IPS-20b (cell line): ENCODE results near the gene BAIAP2.

Experiments
- H3K27ac ChIP-seq: one replicate; pipeline ENCODE4 v1.5.1; 2013; ENCODE audit warnings: low read length
- H3K27me3 ChIP-seq: 2 replicates; pipeline ENCODE4 v1.6.1; 2013; ENCODE audit warnings: mild to moderate bottlenecking, low read length, inconsistent platforms; ENCODE audit not compliant: insufficient read depth
- H3K36me3 ChIP-seq: 2 replicates; pipeline ENCODE4 v1.6.1; 2013; ENCODE audit warnings: low read depth, mild to moderate bottlenecking, inconsistent platforms, low read length, moderate library complexity; ENCODE audit not compliant: insufficient read depth
- H3K4me1 ChIP-seq: 2 replicates; pipeline ENCODE4 v1.6.1; 2013; ENCODE audit warnings: mild to moderate bottlenecking, control low read depth, inconsistent platforms, low read length, moderate library complexity; ENCODE audit not compliant: insufficient read depth
- H3K4me3 ChIP-seq: 2 replicates; pipeline ENCODE4 v1.5.1; 2013; ENCODE audit warnings: mild to moderate bottlenecking, low read length, inconsistent platforms
- H3K9ac ChIP-seq: 2 replicates; pipeline ENCODE4 v1.6.1; 2013; ENCODE audit warnings: low read depth, mild to moderate bottlenecking, inconsistent platforms, low read length, moderate library complexity
- H3K9me3 ChIP-seq: 2 replicates; pipeline ENCODE4 v1.6.1; 2013; ENCODE audit warnings: mild to moderate bottlenecking, low read depth, low read length, inconsistent platforms; ENCODE audit not compliant: insufficient read depth

The BAIAP2 gene

GRCh38 chr17:81035521-81036196, 708 bp downstream of the BAIAP2 start:
- Histone ChIP-seq H3K4me1 (no peaks in the 10 kb centered on the region; the same call in 1 of the 2 replicates), H3K9ac (peak overlapping the region; percentile 32; the same call in 1 of the 2 replicates), H3K4me3 (peak overlapping the region; percentile 70)

GRCh38 chr17:81036197-81036941, 1.4 kb downstream of the BAIAP2 start:
- Histone ChIP-seq H3K36me3 (no peaks in the 10 kb centered on the region), H3K9me3 (no peaks in the 10 kb centered on the region), H3K27ac (no peak overlapping the region), H3K9ac (peak overlapping the region; percentile 32; the same call in 1 of the 2 replicates), H3K4me1 (no peaks in the 10 kb centered on the region; the same call in 1 of the 2 replicates), H3K27me3 (peaks cover 31% of the 10 kb centered on the region), H3K4me3 (peak overlapping the region; percentile 70; the same call in 1 of the 2 replicates)

More at GRCh38 chr17:81035521-81036196, 708 bp downstream of the BAIAP2 start:
- H3K9me3 ChIP-seq: no peaks in the 10 kb centered on the region
- H3K27ac ChIP-seq: no peak overlapping the region
- H3K27me3 ChIP-seq: peaks cover 31% of the 10 kb centered on the region
- H3K36me3 ChIP-seq: no peaks in the 10 kb centered on the region

- Histone ChIP-seq H3K27me3 (peaks cover 31% of the 10 kb centered on the region), H3K4me3 (no peak overlapping the region), H3K27ac (no peak overlapping the region), H3K9me3 (no peaks in the 10 kb centered on the region), H3K4me1 (no peaks in the 10 kb centered on the region; the same call in 1 of the 2 replicates), H3K9ac (no peak overlapping the region), H3K36me3 (no peaks in the 10 kb centered on the region)
Observed at GRCh38 chr17:81037026-81037797, 2.3 kb downstream of the BAIAP2 start.

- no peaks in the 10 kb centered on the region for H3K9me3 ChIP-seq
- no peak overlapping the region for H3K27ac ChIP-seq
- H3K4me1 ChIP-seq: no peaks in the 10 kb centered on the region; the same call in 1 of the 2 replicates
- H3K27me3 ChIP-seq: peaks cover 28% of the 10 kb centered on the region
- H3K9ac ChIP-seq: no peak overlapping the region
- no peak overlapping the region for H3K4me3 ChIP-seq
- no peaks in the 10 kb centered on the region for H3K36me3 ChIP-seq
Observed at GRCh38 chr17:81037798-81038733, 3.1 kb downstream of the BAIAP2 start.

- Histone ChIP-seq H3K27ac (no peak overlapping the region), H3K9me3 (no peaks in the 10 kb centered on the region), H3K4me1 (no peaks in the 10 kb centered on the region), H3K9ac (no peak overlapping the region), H3K27me3 (peaks cover 18% of the 10 kb centered on the region), H3K4me3 (no peak overlapping the region), H3K36me3 (no peaks in the 10 kb centered on the region)
Observed at GRCh38 chr17:81039096-81039495, 4.1 kb downstream of the BAIAP2 start.

GRCh38 chr17:81039854-81040758, 5.2 kb downstream of the BAIAP2 start:
- H3K27ac ChIP-seq: no peak overlapping the region
- H3K4me1 ChIP-seq: no peaks in the 10 kb centered on the region
- no peak overlapping the region for H3K9ac ChIP-seq
- peaks cover 16% of the 10 kb centered on the region for H3K27me3 ChIP-seq
- H3K36me3 ChIP-seq: no peaks in the 10 kb centered on the region
- no peaks in the 10 kb centered on the region for H3K9me3 ChIP-seq
- no peak overlapping the region for H3K4me3 ChIP-seq

GRCh38 chr17:81040791-81041337, 5.9 kb downstream of the BAIAP2 start:
- Histone ChIP-seq H3K27ac (no peak overlapping the region), H3K9ac (no peak overlapping the region), H3K4me3 (no peak overlapping the region), H3K27me3 (peaks cover 14% of the 10 kb centered on the region), H3K36me3 (no peaks in the 10 kb centered on the region), H3K9me3 (no peaks in the 10 kb centered on the region), H3K4me1 (no peaks in the 10 kb centered on the region)

- H3K4me1 ChIP-seq: no peaks in the 10 kb centered on the region
- no peaks in the 10 kb centered on the region for H3K27me3 ChIP-seq
Observed at GRCh38 chr17:81042606-81043005, 7.7 kb downstream of the BAIAP2 start.

GRCh38 chr17:81043319-81043724, 8.4 kb downstream of the BAIAP2 start:
- Histone ChIP-seq H3K9ac (no peak overlapping the region), H3K4me3 (no peak overlapping the region), H3K9me3 (no peaks in the 10 kb centered on the region), H3K4me1 (no peaks in the 10 kb centered on the region), H3K27me3 (no peaks in the 10 kb centered on the region), H3K36me3 (no peaks in the 10 kb centered on the region), H3K27ac (no peak overlapping the region)

More at GRCh38 chr17:81042606-81043005, 7.7 kb downstream of the BAIAP2 start:
- Histone ChIP-seq H3K4me3 (no peak overlapping the region), H3K36me3 (no peaks in the 10 kb centered on the region), H3K9ac (no peak overlapping the region), H3K27ac (no peak overlapping the region), H3K9me3 (no peaks in the 10 kb centered on the region)
